Smooth muscle cell (in vitro differentiated cells): ENCODE measurements around the gene USP54. TPM values are rescaled to one million over a fixed set of nuclear protein-coding genes. Genes with fewer than 3 reads are reported as not detected.
A peak's percentile ranks its signal among the peaks of the same experiment; 100 is the strongest.

Experiments used
- DNase-seq: peaks from one replicate; lab custom pipeline; 2025; ENCODE audit not compliant: unreplicated experiment; lab: John Stamatoyannopoulos, UW
- H2AFZ ChIP-seq: fragments of 200-600 bp; sonication (generic); 2 replicates; pipeline ENCODE4 v1.6.0; 2016; ENCODE audit warnings: antibody characterized with exemption, low read depth, mild to moderate bottlenecking
- H3F3A ChIP-seq: fragments of 200-600 bp; sonication (generic); 2 replicates; pipeline ENCODE4 v1.6.0; 2017; ENCODE audit warnings: antibody characterized with exemption, low read depth
- H3K27ac ChIP-seq: fragments of 200-600 bp; sonication (generic); 2 replicates; pipeline ENCODE4 v1.5.1; 2016; ENCODE audit warnings: low read depth, mild to moderate bottlenecking
- H3K27me3 ChIP-seq: fragments of 200-600 bp; sonication (generic); 2 replicates; pipeline ENCODE4 v1.6.1; 2016; ENCODE audit warnings: low read depth, mild to moderate bottlenecking
- H3K36me3 ChIP-seq: fragments of 200-600 bp; sonication (generic); 2 replicates; pipeline ENCODE4 v1.5.1; 2016; ENCODE audit warnings: low read depth
- H3K4me1 ChIP-seq: fragments of 200-600 bp; sonication (generic); 2 replicates; pipeline ENCODE4 v1.5.1; 2016; ENCODE audit warnings: low read depth
- H3K4me2 ChIP-seq: fragments of 200-600 bp; sonication (generic); 2 replicates; pipeline ENCODE4 v1.6.0; 2016; ENCODE audit warnings: mild to moderate bottlenecking
- H3K4me3 ChIP-seq: fragments of 200-600 bp; sonication (generic); 2 replicates; pipeline ENCODE4 v1.5.1; 2016; ENCODE audit warnings: mild to moderate bottlenecking
- H3K79me2 ChIP-seq: fragments of 200-600 bp; sonication (generic); 2 replicates; pipeline ENCODE4 v1.6.0; 2016; ENCODE audit warnings: low read depth, mild to moderate bottlenecking
- H3K9ac ChIP-seq: fragments of 200-600 bp; sonication (generic); 2 replicates; pipeline ENCODE4 v1.6.0; 2016; ENCODE audit warnings: low read depth
- H3K9me3 ChIP-seq: fragments of 200-600 bp; sonication (generic); replicated peaks from 2 replicates; pipeline ENCODE4 v1.5.1; 2016; ENCODE audit warnings: low read depth
- H4K20me1 ChIP-seq: fragments of 200-600 bp; sonication (generic); 2 replicates; pipeline ENCODE4 v1.6.0; 2016; ENCODE audit warnings: low read depth
- WGBS: methylation state at CpG from one replicate; pipeline ENCODE4 v1.1.7; 2016; ENCODE audit warnings: low lambda C conversion rate; 5-methylcytosine and 5-hydroxymethylcytosine counted together
- polyA plus RNA-seq: library from polyadenylated mRNA; unstranded; fragments of >200 nt; fragmentation: Nextera tagmentation; extraction: Ambion mirVana; gene quantifications from 2 replicates; pipeline ENCODE4 v1.2.1, GENCODE V29; 2016
- total RNA-seq: library from RNA; depleted of rRNA; stranded (reverse); fragments of >200 nt; gene quantifications from 2 replicates; pipeline ENCODE4 v1.2.3, GENCODE V29; 2014
- TF ChIP-seq, protein P1 (sequence below): fragments of 200-600 bp; sonication (generic); IDR thresholded peaks from 2 replicates; pipeline ENCODE4 v1.5.1; 2017; ENCODE audit warnings: borderline replicate concordance, mild to moderate bottlenecking, antibody characterized with exemption; ENCODE audit not compliant: insufficient read depth, poor library complexity, severe bottlenecking

The USP54 gene
- total and polyA plus RNA-seq, 2 experiments from 2014 or later = 3.1 to 8.2 TPM

DNA sequence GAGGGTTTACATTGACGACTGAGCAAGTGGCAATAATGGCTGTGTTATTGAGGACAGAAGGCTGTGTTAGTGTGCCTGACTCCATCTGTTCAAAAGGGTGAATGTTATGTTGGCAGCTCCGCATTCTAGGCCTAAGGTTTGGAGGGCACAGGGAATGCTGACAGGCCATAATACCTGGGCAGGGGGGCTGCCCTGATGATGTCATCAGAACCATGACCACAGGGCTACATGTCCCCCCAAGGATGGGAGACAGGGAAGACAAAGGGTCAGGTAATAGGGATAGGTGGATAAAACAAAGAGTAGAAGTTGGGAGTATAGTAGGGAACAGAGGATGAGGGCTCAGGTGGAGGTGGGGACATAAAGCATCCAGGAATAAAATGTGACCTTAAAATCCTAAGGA, 93.5 kb downstream of the USP54 start:
- no peaks in the 10 kb centered on the region for H3K27me3 ChIP-seq
- DNase-seq = no peak
- no peak overlapping the region for H2AFZ ChIP-seq
- no peak overlapping the region for H3K4me3 ChIP-seq
- H4K20me1 ChIP-seq = peaks cover 17% of the 10 kb centered on the region
- 94% methylated on average over 2 of the region's 2 CpGs for WGBS
- H3F3A ChIP-seq = peaks cover 8% of the 10 kb centered on the region
- H3K27ac ChIP-seq = no peak overlapping the region
- H3K9ac ChIP-seq = no peak overlapping the region
- H3K4me1 ChIP-seq = peaks cover 22% of the 10 kb centered on the region
- no peaks in the 10 kb centered on the region for H3K9me3 ChIP-seq
- H3K79me2 ChIP-seq = peaks cover 27% of the 10 kb centered on the region
- H3K4me2 ChIP-seq = no peak overlapping the region
- TF ChIP-seq, protein P1, sequence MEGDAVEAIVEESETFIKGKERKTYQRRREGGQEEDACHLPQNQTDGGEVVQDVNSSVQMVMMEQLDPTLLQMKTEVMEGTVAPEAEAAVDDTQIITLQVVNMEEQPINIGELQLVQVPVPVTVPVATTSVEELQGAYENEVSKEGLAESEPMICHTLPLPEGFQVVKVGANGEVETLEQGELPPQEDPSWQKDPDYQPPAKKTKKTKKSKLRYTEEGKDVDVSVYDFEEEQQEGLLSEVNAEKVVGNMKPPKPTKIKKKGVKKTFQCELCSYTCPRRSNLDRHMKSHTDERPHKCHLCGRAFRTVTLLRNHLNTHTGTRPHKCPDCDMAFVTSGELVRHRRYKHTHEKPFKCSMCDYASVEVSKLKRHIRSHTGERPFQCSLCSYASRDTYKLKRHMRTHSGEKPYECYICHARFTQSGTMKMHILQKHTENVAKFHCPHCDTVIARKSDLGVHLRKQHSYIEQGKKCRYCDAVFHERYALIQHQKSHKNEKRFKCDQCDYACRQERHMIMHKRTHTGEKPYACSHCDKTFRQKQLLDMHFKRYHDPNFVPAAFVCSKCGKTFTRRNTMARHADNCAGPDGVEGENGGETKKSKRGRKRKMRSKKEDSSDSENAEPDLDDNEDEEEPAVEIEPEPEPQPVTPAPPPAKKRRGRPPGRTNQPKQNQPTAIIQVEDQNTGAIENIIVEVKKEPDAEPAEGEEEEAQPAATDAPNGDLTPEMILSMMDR = no peak
- H3K36me3 ChIP-seq = no peaks in the 10 kb centered on the region

DNA sequence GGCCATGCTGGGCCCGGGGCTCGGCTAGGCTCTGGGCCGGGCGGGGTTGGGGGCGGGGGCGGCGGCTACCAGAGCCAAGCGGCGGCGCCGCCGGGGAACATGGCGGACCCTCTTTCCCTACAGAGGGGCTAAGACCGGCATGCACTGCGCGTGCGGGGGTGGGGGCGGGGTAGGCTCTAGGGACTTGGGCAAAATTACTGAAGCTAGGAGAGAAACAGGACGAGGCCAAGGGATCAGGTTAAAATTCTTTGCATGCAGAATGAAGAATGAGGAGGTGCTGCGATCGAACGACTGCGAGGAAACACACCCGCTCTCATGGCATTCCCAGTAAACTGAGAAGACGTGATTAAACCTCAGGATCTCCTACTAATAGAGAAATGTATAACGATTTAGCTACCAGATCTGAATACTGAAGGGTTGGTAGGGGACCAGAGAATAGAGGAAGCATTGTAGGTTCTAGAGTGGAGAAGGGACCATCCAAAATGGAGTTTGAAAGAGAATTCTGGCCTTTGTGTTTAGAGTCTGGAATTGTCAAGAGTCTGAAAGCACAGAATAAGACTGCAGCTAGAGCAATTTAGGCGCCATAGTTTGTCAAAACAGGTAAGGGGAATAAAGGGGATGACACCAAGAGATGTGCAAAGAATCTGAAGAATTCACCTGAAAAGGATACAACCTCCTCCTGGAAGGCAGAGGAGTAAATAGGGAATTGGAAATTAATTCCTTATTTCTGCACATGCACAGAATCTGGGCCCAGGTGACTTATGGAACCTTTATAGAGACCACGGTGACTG, 95.1 kb downstream of the USP54 start, which contains the start of gene PPP3CB:
PPP3CB (minus strand) TSS at position 141 of the 791 bp plus-strand sequence; CDS start at position 6, 135 bp downstream.
- TF ChIP-seq, protein P1 = no peak
- Histone ChIP-seq H3K27ac (peak within 1 kb of the TSS; percentile 94), H3F3A (peaks cover 8% of the 10 kb centered on the region), H3K36me3 (no peaks in the 10 kb centered on the region), H3K9me3 (no peaks in the 10 kb centered on the region), H4K20me1 (peaks cover 33% of the 10 kb centered on the region), H3K4me1 (peaks cover 22% of the 10 kb centered on the region), H3K4me3 (peak within 1 kb of the TSS; percentile 98), H2AFZ (peak within 1 kb of the TSS; percentile 87), H3K79me2 (peaks cover 42% of the 10 kb centered on the region), H3K27me3 (no peaks in the 10 kb centered on the region), H3K4me2 (peak within 1 kb of the TSS; percentile 99), H3K9ac (peak within 1 kb of the TSS; percentile 96)
- WGBS = 8% methylated on average over 15 of the region's 28 CpGs
- peak; percentile 87 for DNase-seq

DNA sequence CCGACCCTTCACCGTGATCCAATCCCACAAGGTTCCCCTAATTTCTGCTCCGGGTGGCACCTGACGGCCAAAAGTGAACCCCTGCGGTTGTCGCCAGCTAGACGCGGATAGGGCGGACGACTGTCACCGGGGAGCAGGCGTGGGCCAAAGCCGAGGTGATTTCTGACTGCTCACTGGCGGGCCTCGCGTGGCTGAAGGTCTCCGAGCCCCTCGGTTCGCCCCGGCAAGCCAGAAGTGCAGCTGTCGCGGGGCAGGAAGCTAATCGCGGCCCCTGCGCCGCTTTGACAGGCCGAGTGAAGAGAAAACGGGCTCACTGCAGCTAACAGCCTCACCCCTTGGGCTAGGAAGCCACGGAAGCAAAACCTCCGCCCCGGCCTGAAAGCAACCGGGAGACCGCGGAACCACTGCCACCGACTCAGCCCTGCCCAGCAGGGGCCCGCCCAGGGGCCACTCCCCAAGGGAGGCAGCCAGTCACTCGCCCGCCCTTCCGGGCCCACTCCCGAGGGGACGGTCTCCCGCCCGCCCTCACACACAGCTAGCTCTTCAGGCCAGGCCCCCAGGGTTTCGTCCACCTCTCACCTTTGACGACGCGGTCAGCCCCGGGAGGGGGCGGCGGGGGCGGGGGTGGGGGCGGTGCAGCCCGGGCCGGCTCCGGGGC, 95.8 kb downstream of the USP54 start:
- H3K36me3 ChIP-seq = no peaks in the 10 kb centered on the region
- H3K4me1 ChIP-seq = peaks cover 22% of the 10 kb centered on the region
- peaks cover 50% of the 10 kb centered on the region for H3K79me2 ChIP-seq

More for the DNA sequence above, 95.8 kb downstream of the USP54 start:
- peak overlapping the region; percentile 99 for H3K4me2 ChIP-seq
- peak overlapping the region; percentile 98 for H3K4me3 ChIP-seq
- no peaks in the 10 kb centered on the region for H3K9me3 ChIP-seq
- peak; percentile 85 for DNase-seq
- H3F3A ChIP-seq = peaks cover 8% of the 10 kb centered on the region
- no peaks in the 10 kb centered on the region for H3K27me3 ChIP-seq
- peak overlapping the region; percentile 96 for H3K9ac ChIP-seq
- WGBS = 2% methylated on average over 38 of the region's 55 CpGs
- TF ChIP-seq, protein P1 = no peak
- peaks cover 38% of the 10 kb centered on the region for H4K20me1 ChIP-seq
- peak overlapping the region; percentile 87 for H2AFZ ChIP-seq
- H3K27ac ChIP-seq = peak overlapping the region; percentile 94
